SK-MEL-5 (cell line): Measurements from ENCODE around the gene EDC4. TPM values are rescaled to one million over a fixed set of nuclear protein-coding genes. Genes with fewer than 3 reads are reported as not detected.

ENCODE experiments used
- DNase-seq: peaks from one replicate; pipeline ENCODE4 v3.0.0-alpha.2; 2016; ENCODE audit warnings: low read depth, low spot score
- in situ Hi-C: cut with HindIII; loops from 2 replicates; pipeline ENCODE4 v1.10.0; 2016; ENCODE audit warnings: low sequenced_read_pairs, high pct_unique_total_duplicates, low pct_unique_long_range_greater_than_20kb
- total RNA-seq: library from RNA; depleted of rRNA; stranded (reverse); fragments of >200 nt; shearing (Covaris generic); gene quantifications from 2 replicates; pipeline ENCODE4 v1.2.3, GENCODE V29; 2014

Gene EDC4
- total RNA-seq, 1 experiment from 2014 or later, result 26.3 TPM

- in situ Hi-C loops, result no loop called here
Observed at GRCh38 chr16:67871256-67871655, 1.6 kb upstream of the EDC4 start.

GRCh38 chr16:67872131-67872630 lies 671 bp upstream of the EDC4 start:
- in situ Hi-C loops, result no loop called here
- DNase-seq, result no peak

More at GRCh38 chr16:67871256-67871655, 1.6 kb upstream of the EDC4 start:
- no peak for DNase-seq

- in situ Hi-C loops, result no loop called here
- no peak for DNase-seq
Observed at GRCh38 chr16:67873435-67874370, 851 bp downstream of the EDC4 start.

GRCh38 chr16:67874372-67874771 lies 1.5 kb downstream of the EDC4 start:
- in situ Hi-C loops, result no loop called here
- DNase-seq, result no peak

- in situ Hi-C loops, result no loop called here
- no peak for DNase-seq
Observed at GRCh38 chr16:67877064-67877463, 4.2 kb downstream of the EDC4 start.

GRCh38 chr16:67878232-67878631 lies 5.4 kb downstream of the EDC4 start:
- DNase-seq, result no peak
- in situ Hi-C loops, result no loop called here

- no peak for DNase-seq
- in situ Hi-C loops, result no loop called here
Observed at GRCh38 chr16:67878846-67879245, 6.0 kb downstream of the EDC4 start.

- DNase-seq, result no peak
Observed at GRCh38 chr16:67879462-67879861, 6.6 kb downstream of the EDC4 start.

GRCh38 chr16:67879936-67880335 lies 7.1 kb downstream of the EDC4 start:
- DNase-seq, result no peak
- in situ Hi-C loops, result no loop called here

More at GRCh38 chr16:67879462-67879861, 6.6 kb downstream of the EDC4 start:
- in situ Hi-C loops, result no loop called here

GRCh38 chr16:67880584-67880983 lies 7.7 kb downstream of the EDC4 start:
- DNase-seq, result no peak
- in situ Hi-C loops, result no loop called here

- no peak for DNase-seq
- in situ Hi-C loops, result no loop called here
Observed at GRCh38 chr16:67881621-67882161, 8.8 kb downstream of the EDC4 start.

GRCh38 chr16:67882374-67883145 lies 9.7 kb downstream of the EDC4 start:
- in situ Hi-C loops, result no loop called here
- DNase-seq, result no peak

GRCh38 chr16:67883146-67883871 lies 10.5 kb downstream of the EDC4 start:
- in situ Hi-C loops, result no loop called here
- no peak for DNase-seq

GRCh38 chr16:67883872-67884261 lies 11.0 kb downstream of the EDC4 start:
- in situ Hi-C loops, result no loop called here
- DNase-seq, result peak; percentile 56

GRCh38 chr16:67884684-67885083 lies 11.8 kb downstream of the EDC4 start, which contains the start of gene NRN1L:
NRN1L (plus strand) TSS chr16:67884885; CDS start chr16:67884904, 19 bp downstream.
- DNase-seq, result peak; percentile 56

GRCh38 chr16:67885545-67885944 lies 12.7 kb downstream of the EDC4 start:
- in situ Hi-C loops, result no loop called here
- DNase-seq, result no peak

More at GRCh38 chr16:67884684-67885083, 11.8 kb downstream of the EDC4 start, which contains the start of gene NRN1L:
- in situ Hi-C loops, result no loop called here

- no peak for DNase-seq
- in situ Hi-C loops, result no loop called here
Observed at GRCh38 chr16:67885976-67886375, 13.1 kb downstream of the EDC4 start.
